Heart left ventricle (tissue), 16 donors: Measurements from ENCODE around the gene AKTIP. TPM values are rescaled to one million over a fixed set of nuclear protein-coding genes. Genes with fewer than 3 reads are reported as not detected.

Experiments
- ATAC-seq, 4 donors: fragments of 200-7000 bp; cut with Tn5 transposase; one replicate each; pipeline ENCODE4 v1.9.1; 2020 to 2022; ENCODE audit warnings: moderate library complexity in 4 of 4, mild to moderate bottlenecking in 3 of 4, moderate number of reproducible peaks in 1 of 4
- DNase-seq, 5 donors: peaks; one replicate each; pipeline ENCODE4 v3.0.0-alpha.2; 2020
- H3K27ac ChIP-seq, 12 donors: fragments of 200-600 bp; sonication (generic) in 4 of 12; one replicate each; pipeline versions ENCODE4 v1.5.0 to v1.8.0; 2016 to 2022; ENCODE audit warnings: mild to moderate bottlenecking in 2 of 12
- H3K27me3 ChIP-seq, 9 donors: fragments of 200-600 bp; sonication (generic) in 2 of 9; one replicate each; pipeline versions ENCODE4 v1.5.1 to v1.8.0; 2016 to 2022; ENCODE audit warnings: mild to moderate bottlenecking in 3 of 9
- H3K36me3 ChIP-seq, 9 donors: fragments of 200-600 bp; sonication (generic) in 2 of 9; one replicate each; pipeline versions ENCODE4 v1.5.0 to v1.8.0; 2018 to 2022; ENCODE audit warnings: mild to moderate bottlenecking in 2 of 9
- H3K4me1 ChIP-seq, 12 donors: fragments of 200-600 bp; sonication (generic) in 4 of 12; one replicate each; pipeline versions ENCODE4 v1.5.0 to v1.8.0; 2016 to 2022; ENCODE audit warnings: mild to moderate bottlenecking in 3 of 12
- H3K4me3 ChIP-seq, 12 donors: fragments of 200-600 bp; sonication (generic) in 4 of 12; one replicate each; pipeline versions ENCODE4 v1.5.0 to v1.8.0; 2017 to 2022; ENCODE audit warnings: mild to moderate bottlenecking in 9 of 12, moderate library complexity in 4 of 12
- H3K9me3 ChIP-seq, 12 donors: fragments of 200-600 bp; sonication (generic) in 4 of 12; one replicate each; pipeline versions ENCODE4 v1.5.0 to v1.8.0; 2016 to 2022; ENCODE audit warnings: mild to moderate bottlenecking in 1 of 12
- POLR2A ChIP-seq, 2 donors: fragments of 450-650 bp; IDR thresholded peaks; one replicate each; pipeline ENCODE4 v1.6.1; 2017; ENCODE audit warnings: antibody characterized with exemption in 2 of 2, mild to moderate bottlenecking in 2 of 2, moderate library complexity in 2 of 2
- whole genome bisulfite sequencing, 4 donors: extraction: QIAGEN DNeasy Blood & Tissue Kit in 2 of 4; methylation state at CpG; one replicate each; pipeline versions ENCODE4 v1.1.5 to v1.1.7; 2013 to 2018; 5-methylcytosine and 5-hydroxymethylcytosine counted together
- intact Hi-C, 10 donors: fragments of 100-400 bp; cut with DNase I; formaldehyde crosslinking; loops; one replicate each; pipeline versions ENCODE4 v1.11.1 to v1.14.2; 2022
- polyA plus RNA-seq, 2 donors: library from polyadenylated mRNA; stranded (reverse); fragments of 200-250 nt; gene quantifications; one replicate each; pipeline ENCODE4 v1.2.3, GENCODE V29; 2013
- total RNA-seq, 9 donors: library from RNA; depleted of rRNA in 2 of 9; stranded (reverse); fragments of >200 nt in 2 of 9; fragmentation: NEBNext Ultra II Directional in 3 of 9; extraction: Animal tissue kit (Norgen Biotek cat#: 25700) in 3 of 9; gene quantifications; one replicate each; pipeline versions ENCODE4 v1.1.0 to v1.2.4, GENCODE V29; 2016 to 2023
- TF ChIP-seq, protein P1 (sequence below), 12 donors: fragments of 200-600 bp; sonication (generic) in 4 of 12; IDR thresholded peaks; one replicate each; pipeline versions ENCODE4 v1.5.0 to v1.8.0; 2018 to 2022; ENCODE audit warnings: antibody characterized with exemption in 12 of 12, mild to moderate bottlenecking in 5 of 12
- donor health status: ischemic (EF 13 %, LVEDD 7.1; RV severe dilation, severe dysfunction).
- donor health status: healthy with polysubstance abuse.
- donor health status: DM: no; HTN: yes; CAD: no.
- donor health status: DM: no; HTN: no; CAD: no.
- donor health status: ischemic (EF 25% LVEDD 6.9; RV normal size, moderate dysfunction).
- donor health status: ischemic (EF 25% LVEDD 5.7; RV mildly dilated, moderate dysfunction).
- donor health status: healthy.
- donor health status: DM: yes; HTN: yes; CAD: no.
- donor health status: ischemic (EF 35%, LVEDD 5.7; RV mildly dilated, moderate dysfunction).
- donor health status: nonischemic (EF 11% LVEDD 7.7; RV severe dilation, severe dysfunction).
- donor health status: DM: yes; HTN: yes; CAD: no.
- donor health status: PGD.
- donor health status: ischemic (EF 29% LVEDD 5.4; RV normal size, mild dysfunction).
- donor health status: nonischemic (EF 23%, LVEDD 6.1; RV moderate dilation, normal function).

Gene AKTIP
- total and polyA plus RNA-seq, 11 donors: 33.6 to 108 (median 81.8) TPM

DNA sequence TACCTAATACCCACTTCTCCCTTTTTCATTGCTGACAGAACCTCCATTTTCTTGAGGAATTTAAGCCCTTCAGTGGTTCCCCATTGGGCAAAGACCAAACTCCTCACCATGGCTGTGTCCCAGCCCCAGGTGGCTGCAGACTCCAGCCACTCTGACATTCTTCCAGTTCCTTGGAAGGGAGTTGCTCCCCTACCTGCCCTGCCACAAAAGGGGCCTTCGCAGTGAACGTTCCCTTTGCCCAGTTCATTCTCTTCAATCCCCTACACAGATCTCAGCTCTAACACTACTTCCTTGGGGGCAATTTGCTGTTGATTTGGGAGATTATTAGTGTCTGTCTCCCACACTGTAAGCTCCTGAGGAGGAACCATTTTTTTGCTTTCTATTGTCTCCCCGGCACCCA is 3.2 kb upstream of the AKTIP start:
- Histone ChIP-seq H3K36me3 (no peaks in the 10 kb centered on the region), H3K27ac (peak overlapping the region in 1 of 12 donors; percentile 98), H3K4me3 (no peak overlapping the region), H3K4me1 (peaks cover 10 to 53% (median 35%) of the 10 kb centered on the region in 12 donors), H3K27me3 (no peaks in the 10 kb centered on the region), H3K9me3 (no peaks in the 10 kb centered on the region)
- no peak for DNase-seq
- no peak for ATAC-seq
- 94 to 95% (median 94%) methylated on average over 3 of the region's 3 CpGs for WGBS, 4 donors
- intact Hi-C loops: loop anchor here in 4 of 10 donors (5.0 to 10.0 kb wide), 3 partner anchors 69 to 451 kb away; partner anchors contain the start of genes RBL2 (in 2 of the 4), CHD9 (in 1 of the 4) and CHD9NB (in 1 of the 4)
- TF ChIP-seq, protein P1, sequence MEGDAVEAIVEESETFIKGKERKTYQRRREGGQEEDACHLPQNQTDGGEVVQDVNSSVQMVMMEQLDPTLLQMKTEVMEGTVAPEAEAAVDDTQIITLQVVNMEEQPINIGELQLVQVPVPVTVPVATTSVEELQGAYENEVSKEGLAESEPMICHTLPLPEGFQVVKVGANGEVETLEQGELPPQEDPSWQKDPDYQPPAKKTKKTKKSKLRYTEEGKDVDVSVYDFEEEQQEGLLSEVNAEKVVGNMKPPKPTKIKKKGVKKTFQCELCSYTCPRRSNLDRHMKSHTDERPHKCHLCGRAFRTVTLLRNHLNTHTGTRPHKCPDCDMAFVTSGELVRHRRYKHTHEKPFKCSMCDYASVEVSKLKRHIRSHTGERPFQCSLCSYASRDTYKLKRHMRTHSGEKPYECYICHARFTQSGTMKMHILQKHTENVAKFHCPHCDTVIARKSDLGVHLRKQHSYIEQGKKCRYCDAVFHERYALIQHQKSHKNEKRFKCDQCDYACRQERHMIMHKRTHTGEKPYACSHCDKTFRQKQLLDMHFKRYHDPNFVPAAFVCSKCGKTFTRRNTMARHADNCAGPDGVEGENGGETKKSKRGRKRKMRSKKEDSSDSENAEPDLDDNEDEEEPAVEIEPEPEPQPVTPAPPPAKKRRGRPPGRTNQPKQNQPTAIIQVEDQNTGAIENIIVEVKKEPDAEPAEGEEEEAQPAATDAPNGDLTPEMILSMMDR (IDR thresholded peaks at IDR 0.05): no peak
- TF ChIP-seq POLR2A (IDR thresholded peaks at IDR 0.05): no peak

DNA sequence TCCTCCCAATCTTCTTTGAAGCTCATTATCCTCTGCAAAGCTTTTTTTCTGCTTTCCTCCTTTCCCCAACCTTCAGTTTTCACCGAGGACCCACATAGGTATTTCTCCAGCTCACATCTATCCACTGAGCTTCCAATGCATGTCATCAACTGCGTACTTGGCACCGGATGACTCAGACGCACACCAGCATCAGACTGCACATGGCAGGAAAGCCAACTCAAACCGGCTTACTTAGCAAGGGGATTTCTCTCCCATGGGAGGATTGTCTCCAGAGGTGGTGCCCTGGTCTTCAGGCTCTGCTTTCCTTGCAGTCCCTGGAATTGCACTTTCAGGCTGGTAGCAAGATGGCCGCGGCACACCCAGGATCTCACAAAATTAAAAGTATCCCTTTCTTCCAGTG is 1.7 kb upstream of the AKTIP start:
- TF ChIP-seq POLR2A (IDR thresholded peaks at IDR 0.05): no peak
- TF ChIP-seq, protein P1 (IDR thresholded peaks at IDR 0.05): no peak
- Histone ChIP-seq H3K27me3 (no peaks in the 10 kb centered on the region), H3K4me3 (peak overlapping the region in 10 of 12 donors; percentile 42 to 97 (median 82)), H3K9me3 (no peaks in the 10 kb centered on the region), H3K36me3 (peaks cover 0 to 5% (median 0%) of the 10 kb centered on the region in 9 donors), H3K4me1 (peaks cover 6 to 46% (median 36%) of the 10 kb centered on the region in 12 donors), H3K27ac (peak overlapping the region; percentile 91 to 98 (median 96))
- 43 to 59% (median 53%) methylated on average over 7 of the region's 7 CpGs for WGBS, 4 donors
- ATAC-seq: no peak
- DNase-seq: peak in 1 of 5 donors; percentile 45
- intact Hi-C loops: loop anchor here in 8 of 10 donors (5.0 to 10.0 kb wide), 3 partner anchors 67 to 450 kb away; partner anchors contain the start of genes RBL2 (in 2 of the 8), CHD9 (in 1 of the 8) and CHD9NB (in 1 of the 8)

- DNase-seq: peak; percentile 67 to 80 (median 68)
- Histone ChIP-seq H3K4me1 (peaks cover 5 to 44% (median 32%) of the 10 kb centered on the region in 12 donors), H3K27ac (peak overlapping the region; percentile 91 to 98 (median 96)), H3K36me3 (peaks cover 0 to 11% (median 4%) of the 10 kb centered on the region in 9 donors), H3K9me3 (no peaks in the 10 kb centered on the region), H3K4me3 (peak overlapping the region; percentile 35 to 97 (median 75)), H3K27me3 (no peaks in the 10 kb centered on the region)
- ATAC-seq: peak; percentile 2 to 17 (median 7)
- TF ChIP-seq, protein P1 (IDR thresholded peaks at IDR 0.05): no peak
- TF ChIP-seq POLR2A (IDR thresholded peaks at IDR 0.05): no peak
- WGBS, 4 donors: 0 to 3% (median 2%) methylated on average over 15 of the region's 15 CpGs
- intact Hi-C loops: loop anchor here in 7 of 10 donors (5.0 to 10.0 kb wide), 3 partner anchors 67 to 449 kb away; partner anchors contain the start of genes RBL2 (in 2 of the 7), CHD9 (in 1 of the 7) and CHD9NB (in 1 of the 7)
Measured at GRCh38 chr16:53503991-53504663, 1.1 kb upstream of the AKTIP start.
